Measurements from ENCODE around the gene OPHN1. TPM values are rescaled to one million over a fixed set of nuclear protein-coding genes. Genes with fewer than 3 reads are reported as not detected.

The OPHN1 gene
- polyA plus RNA-seq, 3 donors: 0.20 to 0.82 (median 0.73) TPM

DNA sequence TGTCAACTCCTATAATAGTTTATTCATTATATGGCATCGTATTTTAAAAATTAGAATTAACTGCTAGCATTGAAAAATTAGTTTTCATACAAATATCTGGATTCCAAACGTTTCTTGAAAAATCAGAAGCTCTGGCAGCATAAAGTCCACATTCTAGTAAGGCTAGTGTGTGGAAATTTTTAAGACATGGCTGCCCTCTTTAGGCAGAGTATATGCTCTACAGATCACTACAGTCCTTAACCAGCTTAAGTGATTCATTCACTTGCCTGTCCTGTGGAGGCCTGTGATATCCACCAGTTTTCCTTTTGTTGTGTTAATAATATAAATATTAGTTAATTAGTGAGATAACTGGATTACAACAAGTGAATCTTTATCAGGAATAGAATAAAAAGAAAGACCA lies 287.2 kb downstream of the OPHN1 start:
- H3K4me1 ChIP-seq (ENCODE audit: control insufficient read depth in 1 of 2, insufficient read depth in 2 of 2, low read length in 2 of 2): no peaks in the 10 kb centered on the region
- H2AFZ ChIP-seq (ENCODE audit: insufficient read depth, low read depth, low read length, poor library complexity, severe bottlenecking): no peak overlapping the region
- no peak overlapping the region for H3K27ac ChIP-seq (ENCODE audit: low read depth in 1 of 2, low read length in 2 of 2)
- Mint-ChIP-seq H3K27ac (no peak overlapping the region), H3K4me1 (peaks cover 4% of the 10 kb centered on the region), H3K27me3 (ENCODE audit: low read depth in 3 of 3) (no peaks in the 10 kb centered on the region), H3K4me3 (no peak overlapping the region), H3K9me3 (no peaks in the 10 kb centered on the region), H3K36me3 (no peaks in the 10 kb centered on the region)
- no peaks in the 10 kb centered on the region for H3K36me3 ChIP-seq (replicated peaks in 1 of 2; ENCODE audit: control insufficient read depth in 1 of 2, insufficient read depth in 2 of 2, low read length in 2 of 2)
- intact Hi-C loops (cut with micrococcal nuclease): no loop called here
- no peak overlapping the region for H3K4me3 ChIP-seq (replicated peaks in 1 of 3; ENCODE audit: low read depth in 2 of 3, low read length in 3 of 3)
- H3K4me2 ChIP-seq (replicated peaks; ENCODE audit: extremely low read depth, low read length, poor library complexity, severe bottlenecking): no peak overlapping the region
- DNase-seq: peak in 2 of 3 donors; percentile 6 to 8
- H3K27me3 ChIP-seq (ENCODE audit: control insufficient read depth in 2 of 2, insufficient read depth in 2 of 2, low read length in 2 of 2): no peaks in the 10 kb centered on the region
- no peaks in the 10 kb centered on the region for H3K9me3 ChIP-seq (replicated peaks in 1 of 2; ENCODE audit: control insufficient read depth in 1 of 2, insufficient read depth in 1 of 2, low read length in 2 of 2)
- H3K9ac ChIP-seq (ENCODE audit: insufficient read depth, low read length, poor library complexity, severe bottlenecking): no peak overlapping the region
- no CpG with 5 or more reads among the region's 2 CpGs for WGBS (ENCODE audit: insufficient coverage)
- H4K20me1 ChIP-seq (ENCODE audit: insufficient read depth, low read length): no peaks in the 10 kb centered on the region
- TF ChIP-seq, protein P1, sequence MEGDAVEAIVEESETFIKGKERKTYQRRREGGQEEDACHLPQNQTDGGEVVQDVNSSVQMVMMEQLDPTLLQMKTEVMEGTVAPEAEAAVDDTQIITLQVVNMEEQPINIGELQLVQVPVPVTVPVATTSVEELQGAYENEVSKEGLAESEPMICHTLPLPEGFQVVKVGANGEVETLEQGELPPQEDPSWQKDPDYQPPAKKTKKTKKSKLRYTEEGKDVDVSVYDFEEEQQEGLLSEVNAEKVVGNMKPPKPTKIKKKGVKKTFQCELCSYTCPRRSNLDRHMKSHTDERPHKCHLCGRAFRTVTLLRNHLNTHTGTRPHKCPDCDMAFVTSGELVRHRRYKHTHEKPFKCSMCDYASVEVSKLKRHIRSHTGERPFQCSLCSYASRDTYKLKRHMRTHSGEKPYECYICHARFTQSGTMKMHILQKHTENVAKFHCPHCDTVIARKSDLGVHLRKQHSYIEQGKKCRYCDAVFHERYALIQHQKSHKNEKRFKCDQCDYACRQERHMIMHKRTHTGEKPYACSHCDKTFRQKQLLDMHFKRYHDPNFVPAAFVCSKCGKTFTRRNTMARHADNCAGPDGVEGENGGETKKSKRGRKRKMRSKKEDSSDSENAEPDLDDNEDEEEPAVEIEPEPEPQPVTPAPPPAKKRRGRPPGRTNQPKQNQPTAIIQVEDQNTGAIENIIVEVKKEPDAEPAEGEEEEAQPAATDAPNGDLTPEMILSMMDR (IDR thresholded peaks at IDR 0.05): peak; percentile 16
- H3K79me2 ChIP-seq (ENCODE audit: insufficient read depth, low read length): no peaks in the 10 kb centered on the region

- H3K4me1 ChIP-seq (ENCODE audit: control insufficient read depth in 1 of 2, insufficient read depth in 2 of 2, low read length in 2 of 2): no peaks in the 10 kb centered on the region
- H3K27ac Mint-ChIP-seq: no peak overlapping the region
- H3K4me2 ChIP-seq (replicated peaks; ENCODE audit: extremely low read depth, low read length, poor library complexity, severe bottlenecking): no peak overlapping the region
- no peak for DNase-seq
- intact Hi-C loops (cut with micrococcal nuclease): no loop called here
- TF ChIP-seq, protein P1 (IDR thresholded peaks at IDR 0.05): no peak
- H3K4me1 Mint-ChIP-seq: peaks cover 2% of the 10 kb centered on the region
- H3K4me3 ChIP-seq (replicated peaks in 1 of 3; ENCODE audit: low read depth in 2 of 3, low read length in 3 of 3): no peak overlapping the region
- no peak overlapping the region for H3K27ac ChIP-seq (ENCODE audit: low read depth in 1 of 2, low read length in 2 of 2)
- no peaks in the 10 kb centered on the region for H3K79me2 ChIP-seq (ENCODE audit: insufficient read depth, low read length)
- no peaks in the 10 kb centered on the region for H4K20me1 ChIP-seq (ENCODE audit: insufficient read depth, low read length)
- H3K27me3 Mint-ChIP-seq (ENCODE audit: low read depth in 3 of 3): peaks cover 0 to 2% (median 0%) of the 10 kb centered on the region in 3 donors
- no peak overlapping the region for H3K9ac ChIP-seq (ENCODE audit: insufficient read depth, low read length, poor library complexity, severe bottlenecking)
- H3K27me3 ChIP-seq (ENCODE audit: control insufficient read depth in 2 of 2, insufficient read depth in 2 of 2, low read length in 2 of 2): no peaks in the 10 kb centered on the region
- no peaks in the 10 kb centered on the region for H3K36me3 Mint-ChIP-seq
- no peaks in the 10 kb centered on the region for H3K9me3 ChIP-seq (replicated peaks in 1 of 2; ENCODE audit: control insufficient read depth in 1 of 2, insufficient read depth in 1 of 2, low read length in 2 of 2)
- no CpG with 5 or more reads among the region's 2 CpGs for WGBS (ENCODE audit: insufficient coverage)
- no peak overlapping the region for H2AFZ ChIP-seq (ENCODE audit: insufficient read depth, low read depth, low read length, poor library complexity, severe bottlenecking)
- H3K9me3 Mint-ChIP-seq: no peaks in the 10 kb centered on the region
- no peak overlapping the region for H3K4me3 Mint-ChIP-seq
- no peaks in the 10 kb centered on the region for H3K36me3 ChIP-seq (replicated peaks in 1 of 2; ENCODE audit: control insufficient read depth in 1 of 2, insufficient read depth in 2 of 2, low read length in 2 of 2)
These were observed 293.5 kb downstream of the OPHN1 start for GRCh38 chrX:68139791-68140190.

Measured in CD14-positive monocyte (primary cell).